HepG2 (cell line): ENCODE results near the gene KRT36. TPM values are rescaled to one million over a fixed set of nuclear protein-coding genes. Genes with fewer than 3 reads are reported as not detected.

Experiments
- BCL3 ChIP-seq: sonication (generic); formaldehyde crosslinking; IDR thresholded peaks from 2 replicates; pipeline ENCODE4 v1.5.1; 2020; ENCODE audit warnings: mild to moderate bottlenecking, missing genetic modification reagents, moderate library complexity
- ELF1 ChIP-seq: sonication (generic); formaldehyde crosslinking; IDR thresholded peaks from 2 replicates; pipeline ENCODE4 v1.4.0; 2020; ENCODE audit warnings: missing genetic modification reagents
- FOSL2 ChIP-seq: sonication (generic); formaldehyde crosslinking; IDR thresholded peaks from 2 replicates; pipeline ENCODE4 v1.4.0; 2020; ENCODE audit warnings: missing genetic modification reagents
- FUBP1 ChIP-seq: sonication (generic); formaldehyde crosslinking; IDR thresholded peaks from 2 replicates; pipeline ENCODE4 v1.5.1; 2020; ENCODE audit warnings: missing genetic modification reagents, mild to moderate bottlenecking, borderline replicate concordance
- GABPA ChIP-seq, 2 experiments: IDR thresholded peaks; 2 replicates each; pipeline ENCODE4 v1.6.1; 2011 to 2016; ENCODE audit warnings: low read depth in 2 of 2, low read length in 1 of 2, missing biosample characterization in 1 of 2, missing genetic modification characterization in 1 of 2
- HES4 ChIP-seq: sonication (generic); formaldehyde crosslinking; IDR thresholded peaks from 2 replicates; pipeline ENCODE4 v1.9.0; 2021; ENCODE audit warnings: mild to moderate bottlenecking, missing genetic modification reagents, borderline replicate concordance
- HIC2 ChIP-seq: sonication (generic); formaldehyde crosslinking; IDR thresholded peaks from 2 replicates; pipeline ENCODE4 v1.9.0; 2022; ENCODE audit warnings: low read depth, missing genetic modification reagents
- HMGA1 ChIP-seq: sonication (generic); formaldehyde crosslinking; conservative IDR thresholded peaks from 2 replicates; pipeline ENCODE4 v1.4.0; 2020; ENCODE audit warnings: missing genetic modification reagents
- HNRNPL ChIP-seq: fragments of 200-400 bp; formaldehyde crosslinking; IDR thresholded peaks from 2 replicates; pipeline ENCODE4 v1.6.1; 2017; ENCODE audit warnings: mild to moderate bottlenecking, low read depth, low read length
- HOXD1 ChIP-seq: sonication (generic); formaldehyde crosslinking; IDR thresholded peaks from 2 replicates; pipeline ENCODE4 v1.5.0; 2020; ENCODE audit warnings: missing genetic modification reagents
- KDM5A ChIP-seq: fragments of 200-600 bp; sonication (generic); IDR thresholded peaks from 2 replicates; pipeline ENCODE4 v1.7.0; 2018; ENCODE audit warnings: antibody characterized with exemption, mild to moderate bottlenecking, low read length, borderline replicate concordance
- LRRFIP1 ChIP-seq: sonication (generic); formaldehyde crosslinking; conservative IDR thresholded peaks from 2 replicates; pipeline ENCODE4 v1.4.0; 2020; ENCODE audit warnings: missing genetic modification reagents
- MLLT10 ChIP-seq: sonication (generic); formaldehyde crosslinking; IDR thresholded peaks from 2 replicates; pipeline ENCODE4 v1.4.0; 2020; ENCODE audit warnings: missing genetic modification reagents
- RXRB ChIP-seq: IDR thresholded peaks from 2 replicates; pipeline ENCODE4 v1.6.1; 2016; ENCODE audit warnings: borderline replicate concordance, missing genetic modification reagents, missing compliant biosample characterization
- SMC3 ChIP-seq: IDR thresholded peaks from 2 replicates; pipeline ENCODE4 v1.6.1; 2011; ENCODE audit warnings: low read length, improper control_type of control experiment
- SP1 ChIP-seq, 2 experiments: fragments of 450-650 bp in 1 of 2; sonication (generic) in 1 of 2; formaldehyde crosslinking in 1 of 2; IDR thresholded peaks; 2 replicates each; pipeline versions ENCODE4 v1.4.0 to v1.6.1; 2016 to 2020; ENCODE audit warnings: missing genetic modification reagents in 1 of 2
- ZMYM3 ChIP-seq: sonication (generic); formaldehyde crosslinking; IDR thresholded peaks from 2 replicates; pipeline ENCODE4 v1.5.1; 2020; ENCODE audit warnings: mild to moderate bottlenecking, missing genetic modification reagents
- ZNF274 ChIP-seq: sonication (generic); formaldehyde crosslinking; IDR thresholded peaks from 2 replicates; pipeline ENCODE4 v1.5.1; 2020; ENCODE audit warnings: mild to moderate bottlenecking, missing genetic modification reagents
- ZNF501 ChIP-seq: sonication (generic); formaldehyde crosslinking; IDR thresholded peaks from 2 replicates; pipeline ENCODE4 v1.5.1; 2020; ENCODE audit warnings: mild to moderate bottlenecking, moderate library complexity, missing genetic modification reagents
- ZNF7 ChIP-seq: IDR thresholded peaks from 2 replicates; pipeline ENCODE4 v1.6.1; 2016; ENCODE audit warnings: missing biosample characterization, missing genetic modification reagents
- ZNF768 ChIP-seq: sonication (generic); formaldehyde crosslinking; IDR thresholded peaks from 2 replicates; pipeline ENCODE4 v1.4.0; 2020; ENCODE audit warnings: missing genetic modification reagents
- ZNF788 ChIP-seq: sonication (generic); formaldehyde crosslinking; IDR thresholded peaks from 2 replicates; pipeline ENCODE4 v1.5.0; 2020; ENCODE audit warnings: mild to moderate bottlenecking, missing genetic modification reagents, borderline replicate concordance
- polyA plus RNA-seq, 8 experiments: library from polyadenylated mRNA; depleted of rRNA in 3 of 8; stranded (reverse) in 7 of 8; unstranded in 1 of 8; fragments of >200 nt; fragmentation: Illumina TruSeq in 4 of 8; extraction: Trizol in 4 of 8; gene quantifications; 2 replicates each; pipeline versions ENCODE4 v1.2.1 to v1.2.3, GENCODE V29; 2011 to 2016; ENCODE audit warnings: low read depth in 4 of 8, missing spikeins in 1 of 8, mixed read lengths in 1 of 8; ENCODE audit not compliant: insufficient read depth in 1 of 8
- total RNA-seq, 5 experiments: library from RNA; depleted of rRNA; stranded (reverse); fragments of >200 nt; fragmentation: Illumina TruSeq; extraction: Trizol; gene quantifications; 2 replicates each; pipeline ENCODE4 v1.2.3, GENCODE V29; 2016; ENCODE audit warnings: low read depth in 1 of 5

The KRT36 gene
- total and polyA plus RNA-seq, 2 of the 13 experiments (the other 11 are each of a cell fraction or from before 2014, with no cell fraction given) = not detected

DNA sequence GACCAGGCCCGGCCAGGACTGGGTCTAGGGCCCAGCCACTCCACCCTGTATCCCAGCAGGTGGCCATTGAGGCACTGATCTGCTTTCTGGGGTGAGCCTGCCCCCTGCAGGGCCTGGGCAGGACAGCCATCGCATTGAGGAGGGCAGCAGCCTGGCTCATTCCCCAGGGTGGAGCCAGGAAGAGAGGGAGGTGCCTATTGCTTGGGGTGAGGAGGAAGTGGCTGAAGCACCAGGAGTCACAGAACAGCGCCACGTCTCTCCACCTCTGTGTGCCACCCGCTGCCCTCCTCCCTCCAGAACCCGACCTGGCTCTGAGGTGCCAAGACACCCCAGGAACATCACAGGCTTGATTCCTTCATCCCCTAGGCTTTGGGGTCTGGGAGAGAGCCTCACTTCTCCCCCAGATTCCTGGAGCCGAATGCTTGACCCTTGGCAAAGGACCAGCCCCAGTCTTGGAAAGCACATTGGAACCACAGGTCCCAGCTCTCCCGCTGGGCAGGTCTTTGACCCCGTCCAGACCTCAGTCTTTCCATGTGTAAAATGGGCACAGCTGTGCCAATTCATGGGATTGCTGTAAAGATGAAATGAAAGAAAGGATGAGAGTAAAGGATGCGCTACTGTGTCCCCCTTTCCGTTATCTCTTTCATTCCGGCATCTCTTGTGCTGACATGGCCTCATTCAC, 7.2 kb upstream of the KRT36 start (continued):
- TF ChIP-seq BCL3 (CRISPR knock-in tag) = 0 out of 2 replicates have a peak, but pooled peaks have one; percentile 37
- peak; percentile 46; the same call in 1 of the 2 replicates for TF ChIP-seq SMC3
- TF ChIP-seq ELF1 (CRISPR knock-in tag) = peak; percentile 47
- TF ChIP-seq HMGA1 (CRISPR knock-in tag) = no peak
- no peak for TF ChIP-seq MLLT10 (CRISPR knock-in tag)
- 0 out of 2 replicates have a peak, but pooled peaks have one; percentile 58 for TF ChIP-seq HIC2 (CRISPR knock-in tag)
- no peak for TF ChIP-seq KDM5A
- TF ChIP-seq FUBP1 (CRISPR knock-in tag) = peak; percentile 57; the same call in 1 of the 2 replicates
- TF ChIP-seq ZNF501 (CRISPR knock-in tag) = 0 out of 2 replicates have a peak, but pooled peaks have one; percentile 26
- no peak for TF ChIP-seq ZNF7 (CRISPR knock-in tag)
- TF ChIP-seq HOXD1 (CRISPR knock-in tag) = no peak
- peak; percentile 69; the same call in 1 of the 2 replicates for TF ChIP-seq ZNF274 (CRISPR knock-in tag)
- peak; percentile 27; the same call in 1 of the 2 replicates for TF ChIP-seq FOSL2 (CRISPR knock-in tag)
- 0 out of 2 replicates have a peak, but pooled peaks have one; percentile 44 for TF ChIP-seq ZNF788 (CRISPR knock-in tag)
- no peak for TF ChIP-seq HES4 (CRISPR knock-in tag)
- TF ChIP-seq GABPA (IDR thresholded peaks at IDR 0.05; ENCODE audit: low read depth, low read length) = no peak
- TF ChIP-seq GABPA (CRISPR knock-in tag; IDR thresholded peaks at IDR 0.05; ENCODE audit: low read depth) = no peak
- 0 out of 2 replicates have a peak, but pooled peaks have one; percentile 19 for TF ChIP-seq RXRB (CRISPR knock-in tag)
- TF ChIP-seq HNRNPL = 0 out of 2 replicates have a peak, but pooled peaks have one; percentile 26
- no peak for TF ChIP-seq LRRFIP1
- peak; percentile 22; the same call in 1 of the 2 replicates for TF ChIP-seq ZNF768
- no peak for TF ChIP-seq SP1 (IDR thresholded peaks at IDR 0.05)
- peak; percentile 45; the same call in 1 of the 2 replicates for TF ChIP-seq SP1 (CRISPR knock-in tag; IDR thresholded peaks at IDR 0.05)
- peak; percentile 87 for TF ChIP-seq ZMYM3 (CRISPR knock-in tag)
